Mesendoderm (in vitro differentiated cells): ENCODE results near the gene ACOXL.

Experiments
- DNase-seq: peaks from one replicate; pipeline ENCODE4 v3.0.0; 2013
- H2AK5ac ChIP-seq: 2 replicates; pipeline ENCODE4 v1.6.1; 2013; ENCODE audit warnings: low read length, inconsistent platforms
- H2BK120ac ChIP-seq: 2 replicates; pipeline ENCODE4 v1.6.1; 2013; ENCODE audit warnings: low read depth, mild to moderate bottlenecking, low read length, moderate library complexity, mixed read lengths
- H2BK15ac ChIP-seq: replicated peaks from 2 replicates; pipeline ENCODE4 v1.6.1; 2013; ENCODE audit warnings: low read depth, mild to moderate bottlenecking, moderate library complexity
- H2BK5ac ChIP-seq: 2 replicates; pipeline ENCODE4 v1.6.1; 2013; ENCODE audit warnings: low read length, inconsistent platforms
- H3K18ac ChIP-seq: 2 replicates; pipeline ENCODE4 v1.6.1; 2013; ENCODE audit warnings: mild to moderate bottlenecking, low read length, mixed read lengths
- H3K23ac ChIP-seq: one replicate; pipeline ENCODE4 v1.6.1; 2013; ENCODE audit warnings: low read length
- H3K27ac ChIP-seq: 2 replicates; pipeline ENCODE4 v1.5.1; 2013; ENCODE audit warnings: low read depth, mild to moderate bottlenecking, inconsistent platforms, low read length, moderate library complexity
- H3K27me3 ChIP-seq: 2 replicates; pipeline ENCODE4 v1.6.1; 2013; ENCODE audit warnings: low read length, control low read depth, mild to moderate bottlenecking, inconsistent platforms; ENCODE audit not compliant: insufficient read depth, poor library complexity
- H3K36me3 ChIP-seq: 2 replicates; pipeline ENCODE4 v1.6.1; 2013; ENCODE audit warnings: low read length, inconsistent platforms; ENCODE audit not compliant: control insufficient read depth, insufficient read depth
- H3K4ac ChIP-seq: one replicate; pipeline ENCODE4 v1.6.1; 2013; ENCODE audit warnings: low read depth, mild to moderate bottlenecking, low read length, moderate library complexity
- H3K4me1 ChIP-seq: 2 replicates; pipeline ENCODE4 v1.6.1; 2013; ENCODE audit warnings: low read depth, low read length, inconsistent platforms; ENCODE audit not compliant: control insufficient read depth
- H3K4me2 ChIP-seq: 2 replicates; pipeline ENCODE4 v1.6.1; 2013; ENCODE audit warnings: low read length
- H3K4me3 ChIP-seq: 2 replicates; pipeline ENCODE4 v1.5.1; 2013; ENCODE audit warnings: mild to moderate bottlenecking, low read length
- H3K56ac ChIP-seq: one replicate; pipeline ENCODE4 v1.6.1; 2013; ENCODE audit warnings: low read length
- H3K79me1 ChIP-seq: 2 replicates; pipeline ENCODE4 v1.6.1; 2013; ENCODE audit warnings: low read length, inconsistent platforms
- H3K79me2 ChIP-seq: 2 replicates; pipeline ENCODE4 v1.6.1; 2013; ENCODE audit warnings: mild to moderate bottlenecking, low read length; ENCODE audit not compliant: control insufficient read depth, insufficient read depth
- H3K9ac ChIP-seq: 2 replicates; pipeline ENCODE4 v1.6.1; 2013; ENCODE audit warnings: low read length, inconsistent platforms
- H4K5ac ChIP-seq: one replicate; pipeline ENCODE4 v1.6.1; 2013; ENCODE audit warnings: low read length
- H4K8ac ChIP-seq: one replicate; pipeline ENCODE4 v1.6.1; 2013; ENCODE audit warnings: low read depth, mild to moderate bottlenecking, control low read depth, low read length, moderate library complexity
- WGBS: extraction: QIAGEN DNeasy Blood & Tissue Kit; methylation state at CpG from one replicate; pipeline ENCODE4 v1.1.7; 2013; ENCODE audit warnings: low lambda C conversion rate, missing lambda C conversion rate; ENCODE audit not compliant: insufficient coverage; ENCODE audit errors: extremely low coverage; 5-methylcytosine and 5-hydroxymethylcytosine counted together

Gene ACOXL

GRCh38 chr2:110794390-110794789, 62.0 kb downstream of the ACOXL start:
- no peak overlapping the region for H4K5ac ChIP-seq
- H3K56ac ChIP-seq, result no peak overlapping the region
- H2BK5ac ChIP-seq, result no peak overlapping the region
- WGBS, result no CpG with 5 or more reads among the region's 4 CpGs
- no peaks in the 10 kb centered on the region for H3K27me3 ChIP-seq
- no peak overlapping the region for H3K4me2 ChIP-seq
- H3K9ac ChIP-seq, result no peak overlapping the region
- no peaks in the 10 kb centered on the region for H3K79me2 ChIP-seq
- H3K18ac ChIP-seq, result no peak overlapping the region
- no peak overlapping the region for H4K8ac ChIP-seq
- no peaks in the 10 kb centered on the region for H3K79me1 ChIP-seq
- no peak overlapping the region for H2AK5ac ChIP-seq
- H3K27ac ChIP-seq, result no peak overlapping the region
- no peak overlapping the region for H3K4me3 ChIP-seq
- no peak overlapping the region for H2BK120ac ChIP-seq
- DNase-seq, result no peak
- H3K36me3 ChIP-seq, result no peaks in the 10 kb centered on the region
- H3K23ac ChIP-seq, result no peak overlapping the region
- H2BK15ac ChIP-seq, result no peak overlapping the region
- no peaks in the 10 kb centered on the region for H3K4me1 ChIP-seq
- H3K4ac ChIP-seq, result no peak overlapping the region

- Histone ChIP-seq H3K18ac (no peak overlapping the region), H3K27ac (no peak overlapping the region), H3K4ac (no peak overlapping the region), H3K4me3 (no peak overlapping the region), H3K9ac (no peak overlapping the region), H4K5ac (no peak overlapping the region), H3K79me2 (no peaks in the 10 kb centered on the region), H2AK5ac (no peak overlapping the region), H2BK120ac (no peak overlapping the region), H2BK15ac (no peak overlapping the region), H3K36me3 (no peaks in the 10 kb centered on the region), H3K79me1 (no peaks in the 10 kb centered on the region), H3K23ac (no peak overlapping the region), H4K8ac (no peak overlapping the region), H3K4me2 (no peak overlapping the region), H3K27me3 (no peaks in the 10 kb centered on the region), H3K56ac (no peak overlapping the region), H3K4me1 (no peaks in the 10 kb centered on the region), H2BK5ac (no peak overlapping the region)
- no peak for DNase-seq
- no CpG with 5 or more reads among the region's 8 CpGs for WGBS
These were observed 62.6 kb downstream of the ACOXL start for GRCh38 chr2:110794951-110795350.

GRCh38 chr2:110796716-110797301, 64.4 kb downstream of the ACOXL start:
- no peaks in the 10 kb centered on the region for H3K4me1 ChIP-seq
- H3K27me3 ChIP-seq, result no peaks in the 10 kb centered on the region
- no peak overlapping the region for H2BK5ac ChIP-seq
- no peak overlapping the region for H2BK120ac ChIP-seq
- WGBS, result no CpG with 5 or more reads among the region's 7 CpGs
- no peak overlapping the region for H3K4ac ChIP-seq
- no peak overlapping the region for H2BK15ac ChIP-seq
- H3K23ac ChIP-seq, result no peak overlapping the region
- H3K18ac ChIP-seq, result no peak overlapping the region
- no peak for DNase-seq
- H3K79me1 ChIP-seq, result no peaks in the 10 kb centered on the region
- no peak overlapping the region for H3K9ac ChIP-seq
- no peak overlapping the region for H3K56ac ChIP-seq
- no peak overlapping the region for H4K5ac ChIP-seq
- H4K8ac ChIP-seq, result no peak overlapping the region
- H2AK5ac ChIP-seq, result no peak overlapping the region
- no peak overlapping the region for H3K4me2 ChIP-seq
- H3K79me2 ChIP-seq, result no peaks in the 10 kb centered on the region
- no peaks in the 10 kb centered on the region for H3K36me3 ChIP-seq
- no peak overlapping the region for H3K4me3 ChIP-seq
- no peak overlapping the region for H3K27ac ChIP-seq

GRCh38 chr2:110799376-110799775, 67.0 kb downstream of the ACOXL start:
- H3K79me2 ChIP-seq, result no peaks in the 10 kb centered on the region
- no peak overlapping the region for H3K18ac ChIP-seq
- H3K23ac ChIP-seq, result no peak overlapping the region
- no peak overlapping the region for H3K27ac ChIP-seq
- H3K56ac ChIP-seq, result no peak overlapping the region
- no peak overlapping the region for H3K9ac ChIP-seq
- no peak overlapping the region for H2AK5ac ChIP-seq
- no peaks in the 10 kb centered on the region for H3K27me3 ChIP-seq
- no peak overlapping the region for H3K4me3 ChIP-seq
- no peak overlapping the region for H2BK15ac ChIP-seq
- no peaks in the 10 kb centered on the region for H3K79me1 ChIP-seq
- H3K4me2 ChIP-seq, result no peak overlapping the region
- H4K5ac ChIP-seq, result no peak overlapping the region
- H2BK120ac ChIP-seq, result no peak overlapping the region
- H3K4ac ChIP-seq, result no peak overlapping the region
- no peak overlapping the region for H2BK5ac ChIP-seq
- no peaks in the 10 kb centered on the region for H3K4me1 ChIP-seq
- no peak for DNase-seq
- H4K8ac ChIP-seq, result no peak overlapping the region
- H3K36me3 ChIP-seq, result no peaks in the 10 kb centered on the region
- WGBS, result no CpG with 5 or more reads among the region's 3 CpGs

GRCh38 chr2:110800611-110801402, 68.4 kb downstream of the ACOXL start:
- Histone ChIP-seq H3K79me1 (no peaks in the 10 kb centered on the region), H3K36me3 (no peaks in the 10 kb centered on the region), H3K4me3 (no peak overlapping the region), H3K4ac (no peak overlapping the region), H3K27ac (no peak overlapping the region), H3K18ac (no peak overlapping the region), H4K5ac (no peak overlapping the region), H3K4me1 (no peaks in the 10 kb centered on the region), H2BK5ac (no peak overlapping the region), H3K9ac (no peak overlapping the region), H2BK15ac (no peak overlapping the region), H3K56ac (no peak overlapping the region), H4K8ac (no peak overlapping the region), H2AK5ac (no peak overlapping the region), H3K27me3 (no peaks in the 10 kb centered on the region), H3K23ac (no peak overlapping the region), H3K4me2 (no peak overlapping the region), H2BK120ac (no peak overlapping the region), H3K79me2 (no peaks in the 10 kb centered on the region)
- WGBS, result no CpG with 5 or more reads among the region's 7 CpGs
- DNase-seq, result no peak
